ENCODE results near the gene PROCA1. TPM values are rescaled to one million over a fixed set of nuclear protein-coding genes. Genes with fewer than 3 reads are reported as not detected.

PROCA1 gene
- total RNA-seq, 2 experiments from 2014 or later, result 5.0 to 5.1 TPM

DNA sequence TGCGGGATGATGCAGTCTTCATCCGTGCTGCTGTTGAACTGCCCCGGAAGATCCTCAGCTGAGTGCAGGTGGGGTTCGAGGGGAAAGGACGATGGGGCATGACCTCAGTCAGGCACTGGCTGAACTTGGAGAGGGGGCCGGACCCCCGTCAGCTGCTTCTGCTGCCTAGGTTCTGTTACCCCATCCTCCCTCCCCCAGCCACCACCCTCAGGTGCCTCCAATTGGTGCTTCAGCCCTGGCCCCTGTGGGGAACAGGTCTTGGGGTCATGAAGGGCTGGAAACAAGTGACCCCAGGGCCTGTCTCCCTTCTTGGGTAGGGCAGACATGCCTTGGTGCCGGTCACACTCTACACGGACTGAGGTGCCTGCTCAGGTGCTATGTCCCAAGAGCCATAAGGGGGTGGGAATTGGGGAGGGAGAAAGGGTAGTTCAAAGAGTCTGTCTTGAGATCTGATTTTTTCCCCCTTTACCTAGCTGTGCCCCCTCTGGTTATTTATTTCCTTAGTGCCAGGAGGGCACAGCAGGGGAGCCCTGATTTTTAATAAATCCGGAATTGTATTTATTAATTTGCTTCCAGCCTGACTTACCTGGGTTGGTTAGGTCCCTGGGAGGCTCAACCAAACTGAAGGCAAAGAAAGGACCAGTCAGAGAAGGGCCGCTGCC, 38.0 kb upstream of the PROCA1 start:
- Mint-ChIP-seq H3K27me3 (no peaks in the 10 kb centered on the region), H3K4me1 (ENCODE audit: low read depth) (peaks cover 46% of the 10 kb centered on the region), H3K27ac (peak overlapping the region; percentile 38), H3K4me3 (no peak overlapping the region), H3K9me3 (no peaks in the 10 kb centered on the region), H3K36me3 (ENCODE audit: low read depth) (peaks cover 52% of the 10 kb centered on the region)
- intact Hi-C loops (cut with micrococcal nuclease), result loop anchor here (1.0 kb wide), 1 partner anchor 22 kb away; no protein-coding TSS in a partner anchor
- TF ChIP-seq, protein P1, sequence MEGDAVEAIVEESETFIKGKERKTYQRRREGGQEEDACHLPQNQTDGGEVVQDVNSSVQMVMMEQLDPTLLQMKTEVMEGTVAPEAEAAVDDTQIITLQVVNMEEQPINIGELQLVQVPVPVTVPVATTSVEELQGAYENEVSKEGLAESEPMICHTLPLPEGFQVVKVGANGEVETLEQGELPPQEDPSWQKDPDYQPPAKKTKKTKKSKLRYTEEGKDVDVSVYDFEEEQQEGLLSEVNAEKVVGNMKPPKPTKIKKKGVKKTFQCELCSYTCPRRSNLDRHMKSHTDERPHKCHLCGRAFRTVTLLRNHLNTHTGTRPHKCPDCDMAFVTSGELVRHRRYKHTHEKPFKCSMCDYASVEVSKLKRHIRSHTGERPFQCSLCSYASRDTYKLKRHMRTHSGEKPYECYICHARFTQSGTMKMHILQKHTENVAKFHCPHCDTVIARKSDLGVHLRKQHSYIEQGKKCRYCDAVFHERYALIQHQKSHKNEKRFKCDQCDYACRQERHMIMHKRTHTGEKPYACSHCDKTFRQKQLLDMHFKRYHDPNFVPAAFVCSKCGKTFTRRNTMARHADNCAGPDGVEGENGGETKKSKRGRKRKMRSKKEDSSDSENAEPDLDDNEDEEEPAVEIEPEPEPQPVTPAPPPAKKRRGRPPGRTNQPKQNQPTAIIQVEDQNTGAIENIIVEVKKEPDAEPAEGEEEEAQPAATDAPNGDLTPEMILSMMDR (IDR thresholded peaks at IDR 0.05), result no peak
- no peak for DNase-seq
- ChIA-PET CTCF (interaction anchor here (0.6 to 17.1 kb wide), 30 partner anchors 10 to 202 kb away, joined by 3 to 609 read pairs (median 4); partner anchors contain the start of genes FAM222B, NEK8, PHF12 and PROCA1), POLR2A (interaction anchor here (1.0 to 20.7 kb wide), 7 partner anchors 11 to 143 kb away, joined by 3 to 480 read pairs (median 4); partner anchors contain the start of genes NEK8, PROCA1, RPL23A and TLCD1)
- no peak for ATAC-seq

DNA sequence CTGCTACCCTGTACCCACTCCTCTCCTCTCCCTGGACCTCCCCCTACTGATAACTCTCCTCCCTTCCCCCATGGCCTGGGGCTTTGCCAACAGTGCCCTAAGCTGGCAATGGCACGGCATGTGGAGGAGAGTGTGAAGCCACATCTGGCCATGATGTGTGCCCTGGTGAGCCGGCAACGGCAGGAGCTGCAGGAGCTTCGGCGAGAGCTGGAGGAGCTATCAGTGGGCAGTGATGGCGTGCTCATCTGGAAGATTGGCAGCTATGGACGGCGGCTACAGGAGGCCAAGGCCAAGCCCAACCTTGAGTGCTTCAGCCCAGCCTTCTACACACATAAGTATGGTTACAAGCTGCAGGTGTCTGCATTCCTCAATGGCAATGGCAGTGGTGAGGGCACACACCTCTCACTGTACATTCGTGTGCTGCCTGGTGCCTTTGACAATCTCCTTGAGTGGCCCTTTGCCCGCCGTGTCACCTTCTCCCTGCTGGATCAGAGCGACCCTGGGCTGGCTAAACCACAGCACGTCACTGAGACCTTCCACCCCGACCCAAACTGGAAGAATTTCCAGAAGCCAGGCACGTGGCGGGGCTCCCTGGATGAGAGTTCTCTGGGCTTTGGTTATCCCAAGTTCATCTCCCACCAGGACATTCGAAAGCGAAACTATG, 37.3 kb upstream of the PROCA1 start:
- peak overlapping the region; percentile 1 for H3K4me3 Mint-ChIP-seq
- H3K27me3 Mint-ChIP-seq, result no peaks in the 10 kb centered on the region
- intact Hi-C loops (cut with micrococcal nuclease), result no loop called here
- H3K27ac Mint-ChIP-seq, result peak overlapping the region; percentile 50
- POLR2A ChIA-PET, result interaction anchor here (1.1 to 20.7 kb wide), 6 partner anchors 10 to 201 kb away, joined by 3 to 480 read pairs (median 6); partner anchors contain the start of genes NEK8, PROCA1, RPL23A and TLCD1
- H3K9me3 Mint-ChIP-seq, result no peaks in the 10 kb centered on the region
- H3K4me1 Mint-ChIP-seq (ENCODE audit: low read depth), result peaks cover 46% of the 10 kb centered on the region
- ATAC-seq (no peak), DNase-seq (no peak)
- TF ChIP-seq, protein P1 (IDR thresholded peaks at IDR 0.05), result no peak
- CTCF ChIA-PET, result interaction anchor here (0.8 to 17.1 kb wide), 13 partner anchors 9 to 149 kb away, joined by 3 to 609 read pairs (median 4); partner anchors contain the start of genes NEK8, PROCA1 and TLCD1
- peaks cover 53% of the 10 kb centered on the region for H3K36me3 Mint-ChIP-seq (ENCODE audit: low read depth)

DNA sequence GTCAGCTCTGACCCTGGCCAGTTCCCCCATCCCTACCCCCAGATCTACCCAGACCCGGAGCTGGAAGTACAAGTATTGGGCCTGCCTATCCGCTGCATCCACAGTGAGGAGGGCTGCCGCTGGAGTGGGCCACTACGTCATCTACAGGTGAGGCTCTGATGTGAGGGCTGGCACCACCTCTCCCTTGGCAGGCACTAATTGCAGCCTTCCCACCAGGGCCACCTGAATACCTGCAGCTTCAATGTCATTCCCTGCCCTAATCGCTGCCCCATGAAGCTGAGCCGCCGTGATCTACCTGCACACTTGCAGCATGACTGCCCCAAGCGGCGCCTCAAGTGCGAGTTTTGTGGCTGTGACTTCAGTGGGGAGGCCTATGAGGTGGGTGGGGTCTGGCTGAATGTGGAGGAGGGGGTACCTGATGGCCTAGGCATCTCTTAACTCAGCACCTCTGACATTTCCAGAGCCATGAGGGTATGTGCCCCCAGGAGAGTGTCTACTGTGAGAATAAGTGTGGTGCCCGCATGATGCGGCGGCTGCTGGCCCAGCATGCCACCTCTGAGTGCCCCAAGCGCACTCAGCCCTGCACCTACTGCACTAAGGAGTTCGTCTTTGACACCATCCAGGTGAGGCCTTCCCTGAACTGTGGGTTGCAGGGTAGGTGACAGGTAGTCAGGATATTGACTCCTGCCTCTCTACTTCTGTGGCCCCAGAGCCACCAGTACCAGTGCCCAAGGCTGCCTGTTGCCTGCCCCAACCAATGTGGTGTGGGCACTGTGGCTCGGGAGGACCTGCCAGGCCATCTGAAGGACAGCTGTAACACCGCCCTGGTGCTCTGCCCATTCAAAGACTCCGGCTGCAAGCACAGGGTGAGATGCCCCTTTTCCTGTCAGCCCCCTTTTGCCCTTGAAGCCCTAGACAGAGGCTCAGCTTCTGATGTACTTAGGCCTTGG, 36.4 kb upstream of the PROCA1 start:
- CTCF ChIA-PET, result interaction anchor here (3.7 to 17.1 kb wide), 4 partner anchors 15 to 62 kb away, joined by 22 to 609 read pairs (median 74); partner anchors contain the start of genes NEK8 and TLCD1
- H3K4me1 Mint-ChIP-seq (ENCODE audit: low read depth), result peaks cover 46% of the 10 kb centered on the region
- no peaks in the 10 kb centered on the region for H3K27me3 Mint-ChIP-seq
- intact Hi-C loops (cut with micrococcal nuclease), result no loop called here
- DNase-seq (no peak), ATAC-seq (no peak)
- POLR2A ChIA-PET, result interaction anchor here (1.2 to 20.7 kb wide), 3 partner anchors 9 to 201 kb away, joined by 4 to 480 read pairs (median 8); partner anchors contain the start of genes NEK8, RPL23A and TLCD1
- H3K27ac Mint-ChIP-seq, result peak overlapping the region; percentile 50
- H3K4me3 Mint-ChIP-seq, result no peak overlapping the region
- TF ChIP-seq, protein P1 (IDR thresholded peaks at IDR 0.05), result no peak
- H3K9me3 Mint-ChIP-seq, result no peaks in the 10 kb centered on the region
- H3K36me3 Mint-ChIP-seq (ENCODE audit: low read depth), result peaks cover 53% of the 10 kb centered on the region

DNA sequence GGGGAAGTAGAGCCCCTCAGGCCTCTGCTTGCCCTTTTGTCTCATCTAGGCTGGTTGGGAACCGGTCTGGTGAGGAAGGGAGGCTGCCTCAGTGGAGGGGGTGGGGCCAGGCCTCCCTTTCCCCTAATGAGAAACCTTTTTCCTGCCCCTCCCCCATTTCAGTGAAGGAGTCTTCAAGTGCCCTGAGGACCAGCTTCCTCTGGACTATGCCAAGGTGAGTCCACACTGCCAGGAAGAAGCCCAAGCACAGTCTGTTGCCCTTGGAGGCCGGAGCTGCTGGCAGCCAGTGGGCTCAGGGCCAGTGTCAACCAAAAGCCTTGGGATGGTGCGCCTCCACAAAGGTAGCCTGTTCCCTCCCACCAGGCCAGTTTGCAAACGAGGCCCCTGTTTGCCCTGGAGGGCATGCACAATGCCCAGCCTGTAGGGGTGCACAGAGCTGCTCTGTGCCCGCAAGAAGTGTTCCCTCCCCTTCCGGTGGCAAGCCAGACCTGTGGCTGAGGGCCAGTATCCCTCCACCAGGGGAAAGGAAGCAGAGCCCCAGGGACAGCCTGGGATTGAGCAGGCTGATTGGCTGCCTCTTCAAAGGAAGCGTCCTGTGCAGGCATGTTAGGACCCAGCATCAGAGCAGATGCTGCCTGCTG, 35.5 kb upstream of the PROCA1 start:
- H3K4me1 Mint-ChIP-seq (ENCODE audit: low read depth), result peaks cover 43% of the 10 kb centered on the region
- DNase-seq (no peak), ATAC-seq (no peak)
- ChIA-PET CTCF (interaction anchor here (5.7 to 17.1 kb wide), 2 partner anchors 16 to 20 kb away, joined by 38 to 609 read pairs; partner anchors contain the start of genes NEK8 and TLCD1), POLR2A (interaction anchor here (1.3 to 20.7 kb wide), 3 partner anchors 10 to 152 kb away, joined by 3 to 480 read pairs (median 10); partner anchors contain the start of genes NEK8, RPL23A and TLCD1)
- no peaks in the 10 kb centered on the region for H3K9me3 Mint-ChIP-seq
- TF ChIP-seq, protein P1 (IDR thresholded peaks at IDR 0.05), result no peak
- peak overlapping the region; percentile 91 for H3K4me3 Mint-ChIP-seq
- intact Hi-C loops (cut with micrococcal nuclease), result no loop called here
- H3K27ac Mint-ChIP-seq, result peak overlapping the region; percentile 52
- H3K27me3 Mint-ChIP-seq, result no peaks in the 10 kb centered on the region
- peaks cover 49% of the 10 kb centered on the region for H3K36me3 Mint-ChIP-seq (ENCODE audit: low read depth)
